Measurements from ENCODE around the gene KNG1. TPM values are rescaled to one million over a fixed set of nuclear protein-coding genes. Genes with fewer than 3 reads are reported as not detected.
A peak's percentile ranks its signal among the peaks of the same experiment; 100 is the strongest.

Gene KNG1
- total and polyA plus RNA-seq, 10 of the 15 experiments (the other 5 are each of a cell fraction or from before 2014, with no cell fraction given): 0.21 TPM; not detected in 9

GRCh38 chr3:186719945-186720739 lies 3.0 kb downstream of the KNG1 start (continued):
- TF ChIP-seq ETV6 (conservative IDR thresholded peaks at IDR 0.05 in 1 of 2, IDR thresholded peaks at IDR 0.05 in 1 of 2; ENCODE audit: borderline replicate concordance in 1 of 2, low read depth in 1 of 2) (no peak), YY1 (IDR thresholded peaks at IDR 0.05; ENCODE audit: low read depth, low read length) (no peak), RAD51 (IDR thresholded peaks at IDR 0.05) (no peak)

- FAIRE-seq: no peak
- no peak overlapping the region for H2AFZ ChIP-seq (ENCODE audit: control insufficient read depth, low read depth, low read length)
- TF ChIP-seq CTCF (IDR thresholded peaks at IDR 0.05 in 2 of 3, conservative IDR thresholded peaks at IDR 0.05 in 1 of 3; ENCODE audit: control insufficient read depth in 2 of 3, extremely low read depth in 1 of 3, insufficient read depth in 1 of 3, low read depth in 3 of 3, low read length in 3 of 3) (0 out of 6 replicates have a peak, but pooled peaks of 1 of the 3 experiments have one; percentile 5), TARDBP (IDR thresholded peaks at IDR 0.05; ENCODE audit: borderline replicate concordance) (no peak), SMC3 (IDR thresholded peaks at IDR 0.05; ENCODE audit: borderline replicate concordance, low read length) (peak; percentile 10; the same call in 1 of the 2 replicates)
- no peaks in the 10 kb centered on the region for H3K4me1 ChIP-seq (ENCODE audit: control insufficient read depth, insufficient read depth, low read length)
- ChIA-PET CTCF (interaction anchor here (1.9 kb wide), 1 partner anchor 105 kb away, joined by 4 read pairs; no protein-coding TSS in a partner anchor), SMC1A (ENCODE audit: uncharacterized antibody, unreplicated experiment) (interaction anchor here (1.3 kb wide), 1 partner anchor 24 kb away, joined by 3 read pairs; no protein-coding TSS in a partner anchor), POLR2A (no interaction called here), RAD21 (ENCODE audit: unreplicated experiment) (no interaction called here)
- no TSS peak for BruUV-seq (replicated peaks)
- in situ Hi-C loops (cut with MboI) (no loop called here), intact Hi-C loops (cut with micrococcal nuclease; ENCODE audit: unreplicated experiment) (no loop called here)
- no peaks in the 10 kb centered on the region for H3K79me2 ChIP-seq (ENCODE audit: control insufficient read depth, insufficient read depth, low read length)
- H4K20me1 ChIP-seq (ENCODE audit: control insufficient read depth, insufficient read depth): no peaks in the 10 kb centered on the region
- H3K4me2 ChIP-seq (ENCODE audit: control insufficient read depth, insufficient read depth): no peak overlapping the region
- ATAC-seq: no peak
- no peak overlapping the region for H3K9ac ChIP-seq (ENCODE audit: control insufficient read depth, insufficient read depth, low read length)
- 40% methylated on average over 7 of the region's 7 CpGs for WGBS (ENCODE audit: insufficient coverage, insufficient replicate concordance, low lambda C conversion rate, missing lambda C conversion rate)
- H3K4me3 ChIP-seq: no peak overlapping the region
- no peaks in the 10 kb centered on the region for H3K9me3 ChIP-seq (replicated peaks; ENCODE audit: control insufficient read depth, insufficient read depth, low read length)
- H3K27me3 ChIP-seq (replicated peaks in 1 of 2; ENCODE audit: control insufficient read depth in 2 of 2, insufficient read depth in 2 of 2, low read length in 1 of 2): no peaks in the 10 kb centered on the region; a peak in 1 of 4 replicates
- H3K27ac ChIP-seq (ENCODE audit: control insufficient read depth, insufficient read depth): no peak overlapping the region
- no peak for DNase-seq (ENCODE audit: low read depth, low spot score)
- H3K36me3 ChIP-seq (ENCODE audit: control insufficient read depth in 2 of 2, insufficient read depth in 2 of 2, low read length in 1 of 2): no peaks in the 10 kb centered on the region
Measured at GRCh38 chr3:186722457-186722856, 5.3 kb downstream of the KNG1 start.

All from GM12878 (cell line).